Kidney (tissue), 14 donors: Measurements from ENCODE around the gene MYH14. TPM values are rescaled to one million over a fixed set of nuclear protein-coding genes. Genes with fewer than 3 reads are reported as not detected.

ENCODE experiments used
- DNase-seq, 5 donors: peaks; one replicate each; pipeline ENCODE4 v3.0.0-alpha.2; 2013 to 2020
- FAIRE-seq: peaks from 2 replicates; lab custom pipeline; 2012; peaks lifted over from hg19 to GRCh38; lab: Jason Lieb, UNC
- H3K27ac ChIP-seq, 2 donors: one replicate each; pipeline ENCODE4 v1.7.0; 2013; ENCODE audit warnings: low read depth in 2 of 2, low read length in 2 of 2, inconsistent platforms in 1 of 2
- H3K27me3 ChIP-seq: one replicate; pipeline ENCODE4 v1.7.1; 2013; ENCODE audit warnings: low read length, inconsistent platforms; ENCODE audit not compliant: control insufficient read depth, insufficient read depth
- H3K36me3 ChIP-seq, 3 donors: one replicate each; pipeline versions ENCODE4 v1.7.0 to v1.7.1; 2013; ENCODE audit warnings: low read length in 3 of 3, control low read depth in 1 of 3, inconsistent platforms in 1 of 3; ENCODE audit not compliant: insufficient read depth in 3 of 3, control insufficient read depth in 2 of 3
- H3K4me1 ChIP-seq, 3 donors: one replicate each; pipeline versions ENCODE4 v1.7.0 to v1.7.1; 2013; ENCODE audit warnings: low read length in 3 of 3, inconsistent platforms in 1 of 3, low read depth in 1 of 3; ENCODE audit not compliant: control insufficient read depth in 2 of 3, insufficient read depth in 2 of 3
- H3K4me3 ChIP-seq, 3 donors: one replicate each; pipeline versions ENCODE4 v1.7.0 to v1.8.1; 2013; ENCODE audit warnings: low read length in 3 of 3, control low read depth in 1 of 3, inconsistent platforms in 1 of 3
- H3K9ac ChIP-seq, 3 donors: one replicate each; pipeline versions ENCODE4 v1.7.0 to v1.7.1; 2013; ENCODE audit warnings: low read length in 3 of 3, control low read depth in 1 of 3, inconsistent platforms in 1 of 3
- H3K9me3 ChIP-seq, 3 donors: one replicate each; pipeline versions ENCODE4 v1.7.0 to v1.7.1; 2013; ENCODE audit warnings: low read length in 3 of 3, control low read depth in 1 of 3, inconsistent platforms in 1 of 3; ENCODE audit not compliant: control insufficient read depth in 2 of 3, insufficient read depth in 1 of 3
- intact Hi-C: fragments of 100-400 bp; cut with DNase I; formaldehyde crosslinking; loops from one replicate; pipeline ENCODE4 v1.11.1; 2022
- polyA plus RNA-seq: library from polyadenylated mRNA; stranded (reverse); fragments of 350-450 nt; fragmentation: Illumina TruSeq; extraction: RNeasy Lipid Tissue Mini Kit (QIAGEN cat#74804); gene quantifications from one replicate; pipeline ENCODE4 v1.2.3, GENCODE V29; 2014; ENCODE audit warnings: low read depth, low replicate concordance; ENCODE audit not compliant: insufficient read depth
- total RNA-seq: library from RNA; stranded (reverse); fragmentation: NEBNext Ultra II Directional; extraction: Animal tissue kit (Norgen Biotek cat#: 25700); gene quantifications from one replicate; pipeline ENCODE4 v1.2.1, GENCODE V29; 2021
- TF ChIP-seq, protein P1 (sequence below): IDR thresholded peaks from 3 replicates; pipeline ENCODE4 v1.5.1; 2012; ENCODE audit warnings: mild to moderate bottlenecking, moderate library complexity, borderline replicate concordance; ENCODE audit not compliant: insufficient read depth; ENCODE audit errors: extremely low read depth
- donor health status: control.
- donor health status: control.
- donor health status: control.
- donor health status: control.
- donor health status: control.
- donor health status: DM: yes; HTN: yes; CAD: no.
- donor health status: Normal renal cell carcinoma (clear cell type).

The MYH14 gene
- total and polyA plus RNA-seq, 2 donors from 2014 or later = 23.9 to 81.4 TPM

- DNase-seq (no peak), FAIRE-seq (no peak)
- Histone ChIP-seq H3K4me1 (no peaks in the 10 kb centered on the region), H3K27me3 (peaks cover 7% of the 10 kb centered on the region), H3K36me3 (peaks cover 0 to 7% (median 0%) of the 10 kb centered on the region in 3 donors), H3K9ac (no peak overlapping the region), H3K4me3 (no peak overlapping the region), H3K27ac (no peak overlapping the region), H3K9me3 (no peaks in the 10 kb centered on the region)
- TF ChIP-seq, protein P1, sequence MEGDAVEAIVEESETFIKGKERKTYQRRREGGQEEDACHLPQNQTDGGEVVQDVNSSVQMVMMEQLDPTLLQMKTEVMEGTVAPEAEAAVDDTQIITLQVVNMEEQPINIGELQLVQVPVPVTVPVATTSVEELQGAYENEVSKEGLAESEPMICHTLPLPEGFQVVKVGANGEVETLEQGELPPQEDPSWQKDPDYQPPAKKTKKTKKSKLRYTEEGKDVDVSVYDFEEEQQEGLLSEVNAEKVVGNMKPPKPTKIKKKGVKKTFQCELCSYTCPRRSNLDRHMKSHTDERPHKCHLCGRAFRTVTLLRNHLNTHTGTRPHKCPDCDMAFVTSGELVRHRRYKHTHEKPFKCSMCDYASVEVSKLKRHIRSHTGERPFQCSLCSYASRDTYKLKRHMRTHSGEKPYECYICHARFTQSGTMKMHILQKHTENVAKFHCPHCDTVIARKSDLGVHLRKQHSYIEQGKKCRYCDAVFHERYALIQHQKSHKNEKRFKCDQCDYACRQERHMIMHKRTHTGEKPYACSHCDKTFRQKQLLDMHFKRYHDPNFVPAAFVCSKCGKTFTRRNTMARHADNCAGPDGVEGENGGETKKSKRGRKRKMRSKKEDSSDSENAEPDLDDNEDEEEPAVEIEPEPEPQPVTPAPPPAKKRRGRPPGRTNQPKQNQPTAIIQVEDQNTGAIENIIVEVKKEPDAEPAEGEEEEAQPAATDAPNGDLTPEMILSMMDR = no peak
- intact Hi-C loops = no loop called here
These were observed 105.6 kb downstream of the MYH14 start for GRCh38 chr19:50308991-50309390.

DNA sequence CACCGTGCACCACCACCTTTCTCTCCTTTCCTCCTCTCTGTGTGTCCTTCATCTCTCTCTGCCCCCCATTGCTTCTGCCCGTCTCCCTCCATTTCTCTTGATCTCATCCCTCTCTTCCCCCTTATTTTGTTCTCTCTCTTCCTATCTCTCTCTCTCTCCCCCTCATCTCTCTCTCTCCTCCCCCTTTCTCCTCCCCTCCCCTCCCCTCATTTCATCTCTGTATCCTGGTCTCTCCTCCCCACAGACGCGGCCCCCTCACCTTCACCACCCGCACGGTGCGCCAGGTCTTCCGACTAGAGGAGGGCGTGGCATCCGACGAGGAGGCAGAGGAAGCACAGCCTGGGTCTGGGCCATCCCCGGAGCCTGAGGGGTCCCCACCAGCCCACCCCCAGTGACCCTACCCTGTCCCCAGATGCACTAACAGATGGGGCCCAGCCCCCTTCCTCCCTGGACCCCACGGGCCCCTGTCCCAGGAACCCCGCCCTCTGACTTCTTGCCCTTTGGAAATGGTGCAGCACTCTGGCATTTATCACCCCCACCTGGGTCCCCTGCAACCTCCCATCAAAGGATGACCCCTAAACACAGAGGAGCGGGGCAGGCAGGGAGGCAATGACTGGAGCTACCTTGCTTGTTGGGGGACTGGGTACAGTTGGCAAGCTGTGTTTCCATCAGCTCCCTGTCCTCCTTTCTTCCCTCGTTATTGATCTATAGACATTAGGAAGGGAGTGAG, 106.1 kb downstream of the MYH14 start:
- FAIRE-seq (no peak), DNase-seq (no peak)
- TF ChIP-seq, protein P1 = no peak
- H3K9ac ChIP-seq = no peak overlapping the region
- H3K36me3 ChIP-seq = peaks cover 0 to 7% (median 0%) of the 10 kb centered on the region in 3 donors
- H3K9me3 ChIP-seq = no peaks in the 10 kb centered on the region
- intact Hi-C loops = no loop called here
- H3K4me3 ChIP-seq = no peak overlapping the region
- peaks cover 7% of the 10 kb centered on the region for H3K27me3 ChIP-seq
- no peak overlapping the region for H3K27ac ChIP-seq
- H3K4me1 ChIP-seq = no peaks in the 10 kb centered on the region

- H3K27ac ChIP-seq = no peak overlapping the region
- TF ChIP-seq, protein P1 = no peak
- H3K27me3 ChIP-seq = peaks cover 10% of the 10 kb centered on the region
- no peak overlapping the region for H3K4me3 ChIP-seq
- H3K9ac ChIP-seq = no peak overlapping the region
- H3K36me3 ChIP-seq = peaks cover 0 to 7% (median 0%) of the 10 kb centered on the region in 3 donors
- FAIRE-seq (no peak), DNase-seq (no peak)
- H3K9me3 ChIP-seq = no peaks in the 10 kb centered on the region
- intact Hi-C loops = no loop called here
- no peaks in the 10 kb centered on the region for H3K4me1 ChIP-seq
These were observed 107.5 kb downstream of the MYH14 start for GRCh38 chr19:50310759-50311465.
